ENCODE data around the gene SPAG7. TPM values are rescaled to one million over a fixed set of nuclear protein-coding genes. Genes with fewer than 3 reads are reported as not detected.
"Not testable (repeated sequence)": the region's sequence is repeated elsewhere in the genome, so short reads cannot be mapped to it uniquely, and the experiment has no call there.

SPAG7 gene
- total and polyA plus RNA-seq, 5 donors = 106 to 164 (median 121) TPM

DNA sequence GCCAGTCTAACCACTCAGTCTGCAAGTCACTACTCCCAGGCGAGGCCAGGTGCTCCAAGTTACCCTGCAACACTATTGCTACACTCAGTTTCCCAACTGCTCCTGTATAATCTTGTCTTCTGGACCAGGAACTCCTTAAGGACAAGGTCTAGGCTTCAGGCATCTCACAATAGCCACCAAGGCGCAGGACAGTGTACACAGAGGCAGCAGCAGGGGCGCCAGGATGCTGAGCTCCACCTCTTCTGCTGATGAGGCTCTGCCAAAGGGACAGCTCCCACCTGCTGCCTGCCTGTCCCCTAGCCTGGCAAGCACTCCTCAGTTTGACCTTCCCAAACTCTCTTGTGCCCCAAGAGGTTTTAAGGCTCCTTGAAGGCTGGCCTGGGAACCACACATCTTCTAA is 31.2 kb downstream of the SPAG7 start:
- Histone ChIP-seq H3K4me1 (ENCODE audit: control insufficient read depth, insufficient read depth, low read length) (peaks cover 11% of the 10 kb centered on the region), H3K4me3 (ENCODE audit: low read length) (no peak overlapping the region)
- intact Hi-C loops (cut with DNase I) = loop anchor here in 1 of 4 donors (10.0 kb wide), 1 partner anchor 48 kb away; the partner anchor contains the start of gene CAMTA2

DNA sequence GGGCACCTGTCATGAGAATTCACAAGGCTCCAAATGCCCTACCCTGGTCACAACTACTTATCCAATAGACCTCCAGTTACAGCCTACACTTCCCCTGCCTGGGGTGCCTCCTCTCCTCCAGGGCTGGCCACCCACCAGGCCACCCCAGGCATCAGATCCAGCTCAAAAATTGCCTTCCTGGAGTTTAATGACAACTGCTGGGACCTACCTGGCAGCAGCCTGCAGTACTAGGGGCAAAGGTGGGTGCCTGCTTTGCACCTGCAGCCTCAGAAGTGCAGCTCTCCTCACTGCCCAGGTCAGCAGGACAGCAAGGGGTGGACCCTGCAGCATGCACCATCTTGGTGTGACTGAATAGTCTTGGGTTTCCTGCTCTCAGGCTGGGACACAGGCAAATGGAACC is 32.0 kb downstream of the SPAG7 start:
- no peak overlapping the region for H3K27ac ChIP-seq (ENCODE audit: low read length)
- ATAC-seq = no peak
- no peak for DNase-seq
- peaks cover 9% of the 10 kb centered on the region for H3K4me1 ChIP-seq (ENCODE audit: control insufficient read depth, insufficient read depth, low read length)
- intact Hi-C loops (cut with DNase I) = loop anchor here in 1 of 4 donors (10.0 kb wide), 1 partner anchor 49 kb away; the partner anchor contains the start of gene CAMTA2
- H3K27me3 ChIP-seq (ENCODE audit: control insufficient read depth, insufficient read depth) = no peaks in the 10 kb centered on the region
- no peaks in the 10 kb centered on the region for H3K9me3 ChIP-seq (ENCODE audit: control insufficient read depth, low read length)
- no peak overlapping the region for H3K4me3 ChIP-seq (ENCODE audit: low read length)

More for the DNA sequence above, 31.2 kb downstream of the SPAG7 start:
- ATAC-seq (no peak), DNase-seq (no peak)
- Histone ChIP-seq H3K27me3 (ENCODE audit: control insufficient read depth, insufficient read depth) (no peaks in the 10 kb centered on the region), H3K9me3 (ENCODE audit: control insufficient read depth, low read length) (no peaks in the 10 kb centered on the region), H3K27ac (ENCODE audit: low read length) (no peak overlapping the region)
- 87% methylated on average over 3 of the region's 3 CpGs for WGBS

DNA sequence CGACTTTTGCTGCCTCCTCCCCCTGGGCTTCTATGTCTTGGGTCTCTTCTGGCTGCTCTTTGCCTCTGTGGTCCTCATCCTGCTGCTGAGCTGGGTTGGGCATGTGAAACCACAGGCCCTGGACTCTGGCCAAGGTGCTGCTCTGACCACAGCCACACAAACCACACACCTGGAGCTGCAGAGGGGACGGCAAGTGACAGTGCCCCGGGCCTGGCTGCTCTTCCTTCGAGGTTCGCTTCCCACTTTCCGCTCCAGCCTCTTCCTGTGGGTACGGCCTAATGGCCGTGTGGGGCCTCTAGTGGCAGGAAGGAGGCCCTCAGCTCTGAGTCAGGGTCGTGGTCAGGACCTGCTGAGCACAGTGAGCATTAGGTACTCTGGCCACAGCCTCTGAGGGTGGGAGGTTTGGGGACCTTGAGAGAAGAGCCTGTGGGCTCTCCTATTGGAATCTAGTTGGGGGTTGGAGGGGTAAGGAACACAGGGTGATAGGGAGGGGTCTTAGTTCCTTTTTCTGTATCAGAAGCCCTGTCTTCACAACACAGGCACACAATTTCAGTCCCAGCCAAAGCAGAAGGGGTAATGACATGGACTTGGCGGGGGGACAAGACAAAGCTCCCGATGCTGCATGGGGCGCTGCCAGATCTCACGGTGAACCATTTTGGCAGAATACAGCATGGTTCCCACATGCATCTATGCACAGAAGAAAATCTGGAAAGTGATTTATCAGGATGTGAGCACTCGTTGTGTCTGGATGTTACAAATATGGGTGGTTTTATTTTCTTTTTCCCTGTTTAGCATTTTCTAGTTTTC is 33.2 kb downstream of the SPAG7 start:
- Histone ChIP-seq H3K4me3 (ENCODE audit: low read length) (no peak overlapping the region), H3K27me3 (ENCODE audit: control insufficient read depth, insufficient read depth) (no peaks in the 10 kb centered on the region), H3K9me3 (ENCODE audit: control insufficient read depth, low read length) (no peaks in the 10 kb centered on the region), H3K4me1 (ENCODE audit: control insufficient read depth, insufficient read depth, low read length) (peaks cover 9% of the 10 kb centered on the region), H3K27ac (ENCODE audit: low read length) (peak overlapping the region; percentile 66)
- peak; percentile 28 to 38 for ATAC-seq
- WGBS = 17% methylated on average over 14 of the region's 14 CpGs
- peak in 2 of 3 donors; percentile 67 to 79 for DNase-seq
- intact Hi-C loops (cut with DNase I) = loop anchor here in 1 of 4 donors (10.0 kb wide), 1 partner anchor 50 kb away; the partner anchor contains the start of gene CAMTA2

DNA sequence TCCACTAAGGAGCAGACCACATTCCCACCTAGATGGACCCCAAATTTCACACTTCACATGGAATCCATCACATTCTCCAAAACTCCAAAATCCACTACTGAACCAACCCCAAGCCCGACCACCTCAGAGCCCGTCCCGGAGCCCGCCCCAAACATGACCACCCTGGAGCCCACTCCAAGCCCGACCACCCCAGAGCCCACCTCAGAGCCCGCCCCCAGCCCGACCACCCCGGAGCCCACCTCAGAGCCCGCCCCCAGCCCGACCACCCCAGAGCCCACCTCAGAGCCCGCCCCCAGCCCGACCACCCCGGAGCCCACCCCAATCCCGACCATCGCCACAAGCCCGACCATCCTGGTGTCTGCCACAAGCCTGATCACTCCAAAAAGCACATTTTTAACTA is 34.0 kb downstream of the SPAG7 start:
- no peaks in the 10 kb centered on the region for H3K27me3 ChIP-seq (ENCODE audit: control insufficient read depth, insufficient read depth)
- intact Hi-C loops (cut with DNase I) = loop anchor here in 1 of 4 donors (10.0 kb wide), 1 partner anchor 51 kb away; the partner anchor contains the start of gene CAMTA2
- no peaks in the 10 kb centered on the region for H3K9me3 ChIP-seq (ENCODE audit: control insufficient read depth, low read length)
- no peak for DNase-seq
- H3K27ac ChIP-seq (ENCODE audit: low read length) = peak overlapping the region; percentile 66
- H3K4me3 ChIP-seq (ENCODE audit: low read length) = no peak overlapping the region
- peaks cover 6% of the 10 kb centered on the region for H3K4me1 ChIP-seq (ENCODE audit: control insufficient read depth, insufficient read depth, low read length)
- ATAC-seq = no peak
- WGBS = 80% methylated on average over 16 of the region's 16 CpGs

DNA sequence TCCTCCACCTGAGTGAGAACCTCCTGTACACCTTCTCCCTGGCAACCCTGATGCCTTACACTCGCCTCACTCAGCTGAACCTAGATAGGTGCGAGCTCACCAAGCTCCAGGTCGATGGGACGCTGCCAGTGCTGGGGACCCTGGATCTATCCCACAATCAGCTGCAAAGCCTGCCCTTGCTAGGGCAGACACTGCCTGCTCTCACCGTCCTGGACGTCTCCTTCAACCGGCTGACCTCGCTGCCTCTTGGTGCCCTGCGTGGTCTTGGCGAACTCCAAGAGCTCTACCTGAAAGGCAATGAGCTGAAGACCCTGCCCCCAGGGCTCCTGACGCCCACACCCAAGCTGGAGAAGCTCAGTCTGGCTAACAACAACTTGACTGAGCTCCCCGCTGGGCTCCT is 34.9 kb downstream of the SPAG7 start:
- H3K27ac ChIP-seq (ENCODE audit: low read length) = no peak overlapping the region
- H3K9me3 ChIP-seq (ENCODE audit: control insufficient read depth, low read length) = no peaks in the 10 kb centered on the region
- H3K4me1 ChIP-seq (ENCODE audit: control insufficient read depth, insufficient read depth, low read length) = peaks cover 5% of the 10 kb centered on the region
- H3K27me3 ChIP-seq (ENCODE audit: control insufficient read depth, insufficient read depth) = no peaks in the 10 kb centered on the region
- intact Hi-C loops (cut with DNase I) = loop anchor here in 1 of 4 donors (10.0 kb wide), 1 partner anchor 52 kb away; the partner anchor contains the start of gene CAMTA2
- H3K4me3 ChIP-seq (ENCODE audit: low read length) = no peak overlapping the region
- whole genome bisulfite sequencing = 95% methylated on average over 12 of the region's 12 CpGs
- no peak for DNase-seq
- no peak for ATAC-seq

DNA sequence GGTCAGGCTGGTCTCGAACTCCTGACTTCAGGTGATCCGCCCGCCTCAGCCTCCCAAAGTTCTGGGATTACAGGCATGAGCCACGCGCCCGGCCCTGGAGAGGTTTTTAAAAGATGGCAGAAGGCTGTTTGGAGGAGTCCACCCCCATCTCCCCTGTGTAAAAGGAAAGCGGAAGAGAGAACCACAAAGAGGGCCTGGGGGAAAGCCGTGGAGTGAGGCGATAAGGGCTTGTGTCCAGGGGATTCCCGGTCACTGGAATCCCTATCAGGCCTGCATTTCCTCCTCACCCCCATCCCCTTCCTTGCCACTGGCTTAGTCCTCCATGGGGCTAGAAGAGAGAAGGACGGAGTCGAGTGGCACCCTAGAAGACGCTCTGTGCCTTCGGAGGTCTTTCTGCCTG is 35.7 kb downstream of the SPAG7 start, which contains the start of gene GP1BA:
TSS of gene GP1BA (plus strand) at position 315 of the 400 bp plus-strand sequence. CDS start 328 bp downstream, outside the sequence.
- no peaks in the 10 kb centered on the region for H3K9me3 ChIP-seq (ENCODE audit: control insufficient read depth, low read length)
- H3K4me3 ChIP-seq (ENCODE audit: low read length) = no peak within 1 kb of the TSS
- ATAC-seq = no peak
- WGBS = 54% methylated on average over 14 of the region's 14 CpGs
- H3K27me3 ChIP-seq (ENCODE audit: control insufficient read depth, insufficient read depth) = no peaks in the 10 kb centered on the region
- DNase-seq = no peak
- intact Hi-C loops (cut with DNase I) = loop anchor here in 1 of 4 donors (10.0 kb wide), 1 partner anchor 53 kb away; the partner anchor contains the start of gene CAMTA2
- no peak within 1 kb of the TSS for H3K27ac ChIP-seq (ENCODE audit: low read length)
- peaks cover 5% of the 10 kb centered on the region for H3K4me1 ChIP-seq (ENCODE audit: control insufficient read depth, insufficient read depth, low read length)

DNA sequence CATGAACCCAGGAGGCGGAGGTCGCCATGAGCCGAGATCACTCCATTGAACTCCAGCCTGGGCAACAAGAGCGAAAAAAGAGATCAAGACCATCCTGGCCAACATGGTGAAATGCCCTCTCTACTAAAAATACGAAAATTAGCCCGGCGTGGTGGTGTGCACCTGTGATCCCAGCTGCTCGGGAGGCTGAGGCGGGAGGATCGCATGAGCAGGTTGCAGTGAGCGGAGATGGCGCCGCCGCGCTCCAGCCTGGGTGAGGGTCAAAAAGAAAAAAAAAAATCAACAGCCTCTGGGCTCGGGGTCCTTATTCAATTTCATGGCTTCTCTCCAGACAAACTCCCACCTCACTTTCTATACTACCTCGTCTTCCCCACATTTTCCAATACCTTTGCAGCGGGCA is 38.7 kb downstream of the SPAG7 start:
- DNase-seq = no peak
- Histone ChIP-seq H3K9me3 (ENCODE audit: control insufficient read depth, low read length) (no peaks in the 10 kb centered on the region), H3K27ac (ENCODE audit: low read length) (no peak overlapping the region), H3K4me1 (ENCODE audit: control insufficient read depth, insufficient read depth, low read length) (peaks cover under 1% of the 10 kb centered on the region), H3K4me3 (ENCODE audit: low read length) (no peak overlapping the region), H3K27me3 (ENCODE audit: control insufficient read depth, insufficient read depth) (no peaks in the 10 kb centered on the region)
- 97% methylated on average over 18 of the region's 18 CpGs for WGBS
- ATAC-seq = no peak
- intact Hi-C loops (cut with DNase I) = no loop called here

DNA sequence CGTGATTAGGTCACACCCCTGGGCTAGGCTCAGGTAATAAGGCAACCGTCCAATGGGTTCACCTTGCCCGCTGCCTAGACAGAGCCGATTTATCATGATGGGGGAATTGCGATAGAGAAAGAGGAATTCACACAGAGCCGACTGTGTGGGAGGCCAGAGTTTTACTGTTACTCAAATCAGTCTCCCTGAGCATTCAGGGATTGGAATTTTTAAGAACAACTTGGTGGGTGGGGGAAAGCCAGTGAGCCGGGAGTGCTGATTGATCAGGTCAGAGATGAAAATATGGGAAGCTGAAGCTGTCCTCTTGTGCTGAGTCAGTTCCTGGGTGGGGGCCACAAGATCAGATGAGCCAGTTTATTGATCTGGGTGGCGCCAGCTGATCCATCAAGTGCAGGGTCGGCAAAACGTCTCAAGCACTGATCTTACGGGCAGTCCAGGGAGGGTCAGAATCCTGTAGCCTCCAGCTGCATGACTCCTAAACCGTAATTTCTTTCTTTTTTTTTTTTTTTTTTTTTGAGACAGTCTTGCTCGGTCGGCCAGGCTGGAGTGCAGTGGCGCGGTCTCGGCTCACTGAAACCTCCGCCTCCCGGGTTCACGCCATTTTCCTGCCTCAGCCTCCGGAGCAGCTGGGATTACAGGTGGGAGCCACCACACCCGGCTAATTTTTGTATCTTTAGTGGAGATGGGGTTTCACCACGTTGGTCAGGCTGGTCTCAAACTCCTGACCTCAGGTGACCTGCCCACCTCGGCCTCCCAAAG is 40.9 kb downstream of the SPAG7 start:
- ATAC-seq; H3K9me3 ChIP-seq (ENCODE audit: control insufficient read depth, low read length); H3K27ac ChIP-seq (ENCODE audit: low read length); H3K27me3 ChIP-seq (ENCODE audit: control insufficient read depth, insufficient read depth); DNase-seq; intact Hi-C loops (cut with DNase I); H3K4me3 ChIP-seq (ENCODE audit: low read length); H3K4me1 ChIP-seq (ENCODE audit: control insufficient read depth, insufficient read depth, low read length): not testable (repeated sequence)
- WGBS = 83% methylated on average over 24 of the region's 24 CpGs

DNA sequence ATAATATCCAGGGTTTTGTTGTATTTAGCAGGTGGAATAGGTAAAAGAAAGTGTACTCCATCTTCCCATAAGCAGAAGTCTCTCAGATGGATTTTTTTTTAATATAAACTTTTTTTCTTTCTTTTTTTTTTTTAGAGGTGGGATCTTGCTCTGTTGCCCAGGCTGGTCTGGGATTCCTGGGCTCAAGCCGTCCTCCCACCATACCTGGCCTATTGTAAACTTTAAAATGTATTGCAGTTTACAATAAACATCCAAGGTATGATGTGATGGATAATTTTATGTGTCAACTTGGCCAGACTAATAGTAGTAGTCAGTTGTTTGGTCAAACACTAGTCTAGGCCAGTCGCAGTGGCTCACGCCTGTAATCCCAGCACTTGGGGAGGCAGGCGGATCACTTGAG is 46.3 kb downstream of the SPAG7 start:
- no peak for DNase-seq
- intact Hi-C loops (cut with DNase I) = no loop called here
- 91% methylated on average over 4 of the region's 4 CpGs for WGBS
- Histone ChIP-seq H3K27me3 (ENCODE audit: control insufficient read depth, insufficient read depth) (no peaks in the 10 kb centered on the region), H3K4me1 (ENCODE audit: control insufficient read depth, insufficient read depth, low read length) (no peaks in the 10 kb centered on the region), H3K4me3 (ENCODE audit: low read length) (no peak overlapping the region), H3K9me3 (ENCODE audit: control insufficient read depth, low read length) (no peaks in the 10 kb centered on the region), H3K27ac (ENCODE audit: low read length) (no peak overlapping the region)
- no peak for ATAC-seq

DNA sequence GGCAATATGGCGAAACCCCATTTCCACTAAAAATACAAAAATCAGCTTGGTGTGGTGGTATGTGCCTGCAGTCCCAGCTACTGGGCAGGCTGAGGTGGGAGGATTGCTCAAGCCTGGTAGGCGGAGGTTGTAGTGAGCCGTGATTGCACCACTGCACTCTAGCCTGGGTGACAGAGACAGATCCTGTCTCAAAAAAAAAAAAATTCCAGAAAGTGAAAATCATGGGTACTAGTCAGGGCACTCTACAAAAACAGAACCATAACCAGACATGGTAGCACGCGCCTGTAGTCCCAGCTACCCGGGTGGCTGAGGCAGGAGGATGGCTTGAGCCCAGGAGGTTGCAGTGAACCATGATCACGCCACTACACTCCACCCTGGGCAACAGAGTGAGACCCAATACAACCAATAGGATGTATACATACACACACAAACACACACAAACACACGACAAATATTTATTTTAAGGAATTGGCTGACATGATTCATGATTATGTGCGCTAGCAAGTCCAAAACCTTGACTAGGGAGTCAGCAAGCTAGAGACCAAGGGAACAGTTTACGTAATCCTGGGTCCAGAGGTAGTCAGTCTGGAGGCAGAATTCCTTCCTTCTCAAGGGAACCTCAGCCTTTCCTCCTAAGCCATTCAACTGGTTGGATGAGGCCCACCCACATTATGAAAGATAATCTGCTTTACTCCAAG is 47.1 kb downstream of the SPAG7 start:
- DNase-seq (no peak), ATAC-seq (no peak)
- no peak overlapping the region for H3K27ac ChIP-seq (ENCODE audit: low read length)
- H3K4me1 ChIP-seq (ENCODE audit: control insufficient read depth, insufficient read depth, low read length) = no peaks in the 10 kb centered on the region
- no peak overlapping the region for H3K4me3 ChIP-seq (ENCODE audit: low read length)
- 85% methylated on average over 10 of the region's 10 CpGs for WGBS
- H3K9me3 ChIP-seq (ENCODE audit: control insufficient read depth, low read length) = no peaks in the 10 kb centered on the region
- no peaks in the 10 kb centered on the region for H3K27me3 ChIP-seq (ENCODE audit: control insufficient read depth, insufficient read depth)
- intact Hi-C loops (cut with DNase I) = no loop called here
